Measurements from ENCODE around the gene NFKBIL1.

DNA sequence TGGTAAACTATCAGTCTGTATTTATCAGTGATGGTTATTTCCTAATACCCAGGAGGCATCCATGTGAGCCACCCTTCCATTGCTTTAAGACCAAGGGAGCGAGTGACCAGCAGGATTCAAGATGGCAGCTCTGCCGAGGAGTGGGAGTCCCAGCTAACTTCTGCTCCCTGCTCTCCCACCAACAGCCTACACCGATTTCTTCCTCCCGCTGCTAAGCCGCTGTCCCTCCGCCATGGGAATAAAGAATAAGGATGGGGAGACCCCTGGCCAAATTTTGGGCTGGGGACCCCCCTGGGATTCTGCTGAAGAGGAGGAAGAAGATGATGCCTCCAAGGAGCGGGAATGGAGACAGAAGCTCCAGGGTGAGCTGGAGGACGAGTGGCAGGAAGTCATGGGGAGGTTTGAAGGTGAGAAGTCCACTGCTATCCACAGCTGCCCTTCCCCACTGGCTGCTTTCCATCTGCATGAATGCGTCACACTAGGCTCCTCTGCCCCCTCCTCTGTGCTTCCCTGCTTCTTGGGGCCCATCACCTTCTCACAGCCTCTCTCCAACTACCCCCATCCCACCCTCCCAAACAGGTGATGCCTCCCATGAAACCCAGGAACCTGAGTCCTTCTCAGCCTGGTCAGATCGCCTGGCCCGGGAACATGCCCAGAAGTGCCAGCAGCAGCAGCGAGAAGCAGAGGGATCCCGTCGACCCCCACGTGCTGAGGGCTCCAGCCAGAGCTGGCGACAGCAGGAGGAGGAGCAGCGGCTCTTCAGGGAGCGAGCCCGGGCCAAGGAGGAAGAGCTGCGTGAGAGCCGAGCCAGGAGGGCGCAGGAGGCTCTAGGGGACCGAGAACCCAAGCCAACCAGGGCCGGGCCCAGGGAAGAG lies 10.3 kb downstream of the NFKBIL1 start:
- TF ChIP-seq, protein P1, sequence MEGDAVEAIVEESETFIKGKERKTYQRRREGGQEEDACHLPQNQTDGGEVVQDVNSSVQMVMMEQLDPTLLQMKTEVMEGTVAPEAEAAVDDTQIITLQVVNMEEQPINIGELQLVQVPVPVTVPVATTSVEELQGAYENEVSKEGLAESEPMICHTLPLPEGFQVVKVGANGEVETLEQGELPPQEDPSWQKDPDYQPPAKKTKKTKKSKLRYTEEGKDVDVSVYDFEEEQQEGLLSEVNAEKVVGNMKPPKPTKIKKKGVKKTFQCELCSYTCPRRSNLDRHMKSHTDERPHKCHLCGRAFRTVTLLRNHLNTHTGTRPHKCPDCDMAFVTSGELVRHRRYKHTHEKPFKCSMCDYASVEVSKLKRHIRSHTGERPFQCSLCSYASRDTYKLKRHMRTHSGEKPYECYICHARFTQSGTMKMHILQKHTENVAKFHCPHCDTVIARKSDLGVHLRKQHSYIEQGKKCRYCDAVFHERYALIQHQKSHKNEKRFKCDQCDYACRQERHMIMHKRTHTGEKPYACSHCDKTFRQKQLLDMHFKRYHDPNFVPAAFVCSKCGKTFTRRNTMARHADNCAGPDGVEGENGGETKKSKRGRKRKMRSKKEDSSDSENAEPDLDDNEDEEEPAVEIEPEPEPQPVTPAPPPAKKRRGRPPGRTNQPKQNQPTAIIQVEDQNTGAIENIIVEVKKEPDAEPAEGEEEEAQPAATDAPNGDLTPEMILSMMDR (IDR thresholded peaks at IDR 0.05; ENCODE audit: low read depth, low read length), result no peak
- no peak for TF ChIP-seq EZH2phosphoT487 (IDR thresholded peaks at IDR 0.05; ENCODE audit: low read depth)

All from OCI-LY3 (cell line).